Brain microvascular endothelial cell (primary cell): ENCODE measurements around the gene CDC123.

ENCODE experiments used
- DNase-seq: peaks from one replicate; pipeline ENCODE4 v3.0.0-alpha.2; 2020
- H3K27ac ChIP-seq: fragments of 250-450 bp; sonication (Bioruptor Pico); 2 replicates; pipeline ENCODE4 v1.5.1; 2020; ENCODE audit warnings: mild to moderate bottlenecking, moderate library complexity
- H3K27me3 ChIP-seq: fragments of 250-450 bp; sonication (Bioruptor Pico); replicated peaks from 2 replicates; pipeline ENCODE4 v1.5.1; 2020; ENCODE audit warnings: mild to moderate bottlenecking
- H3K36me3 ChIP-seq: fragments of 250-450 bp; sonication (Bioruptor Pico); replicated peaks from 2 replicates; pipeline ENCODE4 v1.5.1; 2020; ENCODE audit warnings: mild to moderate bottlenecking
- H3K4me3 ChIP-seq: 2 replicates; pipeline ENCODE4 v1.5.1; 2011; ENCODE audit warnings: low read depth, mild to moderate bottlenecking, control low read depth, low read length, moderate library complexity
- CTCF ChIP-seq: IDR thresholded peaks from 2 replicates; pipeline ENCODE4 v1.5.1; 2011; ENCODE audit warnings: low read depth, mild to moderate bottlenecking, moderate library complexity, low read length, control low read depth, inconsistent platforms; ENCODE audit errors: missing control alignments
- in situ Hi-C: cut with HindIII; loops from 2 replicates; pipeline ENCODE4 v1.10.0; 2017; ENCODE audit warnings: low sequenced_read_pairs, low pct_ligation_motif_present

Gene CDC123

GRCh38 chr10:12177642-12178041, 18.3 kb upstream of the CDC123 start:
- no peak overlapping the region for H3K4me3 ChIP-seq
- in situ Hi-C loops: no loop called here
- TF ChIP-seq CTCF: no peak
- H3K27ac ChIP-seq: no peak overlapping the region
- no peak for DNase-seq
- peaks cover 42% of the 10 kb centered on the region for H3K36me3 ChIP-seq
- H3K27me3 ChIP-seq: no peaks in the 10 kb centered on the region

GRCh38 chr10:12179606-12180170, 16.3 kb upstream of the CDC123 start:
- Histone ChIP-seq H3K4me3 (no peak overlapping the region), H3K36me3 (peaks cover 33% of the 10 kb centered on the region), H3K27me3 (no peaks in the 10 kb centered on the region), H3K27ac (no peak overlapping the region)
- no peak for TF ChIP-seq CTCF
- in situ Hi-C loops: no loop called here
- no peak for DNase-seq

- H3K36me3 ChIP-seq: peaks cover 35% of the 10 kb centered on the region
- no peak overlapping the region for H3K4me3 ChIP-seq
These were observed 15.6 kb upstream of the CDC123 start for GRCh38 chr10:12180221-12180974.

GRCh38 chr10:12181065-12181775, 14.8 kb upstream of the CDC123 start:
- Histone ChIP-seq H3K27me3 (no peaks in the 10 kb centered on the region), H3K27ac (no peak overlapping the region), H3K4me3 (no peak overlapping the region), H3K36me3 (peaks cover 43% of the 10 kb centered on the region)
- in situ Hi-C loops: no loop called here
- DNase-seq: peak; percentile 40
- TF ChIP-seq CTCF: no peak

More at GRCh38 chr10:12180221-12180974, 15.6 kb upstream of the CDC123 start:
- Histone ChIP-seq H3K27ac (no peak overlapping the region), H3K27me3 (no peaks in the 10 kb centered on the region)
- DNase-seq: no peak
- in situ Hi-C loops: no loop called here
- peak; percentile 7 for TF ChIP-seq CTCF

- no peak for DNase-seq
- no peak overlapping the region for H3K4me3 ChIP-seq
- TF ChIP-seq CTCF: no peak
- H3K36me3 ChIP-seq: peaks cover 32% of the 10 kb centered on the region
- in situ Hi-C loops: no loop called here
- H3K27ac ChIP-seq: no peak overlapping the region
- no peaks in the 10 kb centered on the region for H3K27me3 ChIP-seq
These were observed 11.8 kb upstream of the CDC123 start for GRCh38 chr10:12184165-12184564.
